Transverse colon (tissue), 4 donors: ENCODE data around the gene MAJIN.

Experiments used
- EP300 ChIP-seq: sonication (generic); formaldehyde crosslinking; IDR thresholded peaks from one replicate; pipeline ENCODE4 v1.6.1; 2017; ENCODE audit warnings: antibody characterized with exemption, low read depth
- POLR2A ChIP-seq: fragments of 450-650 bp; IDR thresholded peaks from one replicate; pipeline ENCODE4 v1.6.1; 2016; ENCODE audit warnings: antibody characterized with exemption, mild to moderate bottlenecking, moderate library complexity
- POLR2AphosphoS5 ChIP-seq, 3 donors: sonication (generic); formaldehyde crosslinking; IDR thresholded peaks; one replicate each; pipeline ENCODE4 v1.6.1; 2016; ENCODE audit warnings: antibody characterized with exemption in 3 of 3
- TF ChIP-seq, protein P1 (sequence below), 5 experiments: fragments of 200-600 bp in 3 of 5; fragments of 450-650 bp in 2 of 5; sonication (generic) in 3 of 5; IDR thresholded peaks; 1 replicate in 2 of 5; 2 replicates in 3 of 5; pipeline ENCODE4 v1.5.1; 2016 to 2017; ENCODE audit warnings: antibody characterized with exemption in 5 of 5, inconsistent platforms in 3 of 5, mild to moderate bottlenecking in 2 of 5, moderate library complexity in 1 of 5

- no peak for TF ChIP-seq POLR2AphosphoS5 (IDR thresholded peaks at IDR 0.05)
- TF ChIP-seq, protein P1, sequence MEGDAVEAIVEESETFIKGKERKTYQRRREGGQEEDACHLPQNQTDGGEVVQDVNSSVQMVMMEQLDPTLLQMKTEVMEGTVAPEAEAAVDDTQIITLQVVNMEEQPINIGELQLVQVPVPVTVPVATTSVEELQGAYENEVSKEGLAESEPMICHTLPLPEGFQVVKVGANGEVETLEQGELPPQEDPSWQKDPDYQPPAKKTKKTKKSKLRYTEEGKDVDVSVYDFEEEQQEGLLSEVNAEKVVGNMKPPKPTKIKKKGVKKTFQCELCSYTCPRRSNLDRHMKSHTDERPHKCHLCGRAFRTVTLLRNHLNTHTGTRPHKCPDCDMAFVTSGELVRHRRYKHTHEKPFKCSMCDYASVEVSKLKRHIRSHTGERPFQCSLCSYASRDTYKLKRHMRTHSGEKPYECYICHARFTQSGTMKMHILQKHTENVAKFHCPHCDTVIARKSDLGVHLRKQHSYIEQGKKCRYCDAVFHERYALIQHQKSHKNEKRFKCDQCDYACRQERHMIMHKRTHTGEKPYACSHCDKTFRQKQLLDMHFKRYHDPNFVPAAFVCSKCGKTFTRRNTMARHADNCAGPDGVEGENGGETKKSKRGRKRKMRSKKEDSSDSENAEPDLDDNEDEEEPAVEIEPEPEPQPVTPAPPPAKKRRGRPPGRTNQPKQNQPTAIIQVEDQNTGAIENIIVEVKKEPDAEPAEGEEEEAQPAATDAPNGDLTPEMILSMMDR (IDR thresholded peaks at IDR 0.05), result no peak
- no peak for TF ChIP-seq POLR2A
- no peak for TF ChIP-seq EP300
Observed at GRCh38 chr11:64933213-64933934, 38.5 kb downstream of the MAJIN start.
